H1 (cell line): ENCODE results near the gene HTR2A. TPM values are rescaled to one million over a fixed set of nuclear protein-coding genes. Genes with fewer than 3 reads are reported as not detected.

ENCODE experiments used
- CREB1 ChIP-seq: IDR thresholded peaks from 2 replicates; pipeline ENCODE4 v1.6.1; 2012; ENCODE audit warnings: inconsistent platforms
- FOSL1 ChIP-seq: IDR thresholded peaks from 2 replicates; pipeline ENCODE4 v1.6.1; 2011; ENCODE audit warnings: mild to moderate bottlenecking, low read depth, low read length, moderate library complexity; ENCODE audit not compliant: insufficient read depth
- HDAC2 ChIP-seq, 2 experiments: fragments of 300-600 bp in 1 of 2; sonication (generic) in 1 of 2; IDR thresholded peaks; 2 replicates each; pipeline ENCODE4 v1.6.1; 2011 to 2012; ENCODE audit warnings: low read depth in 2 of 2, low read length in 2 of 2, mild to moderate bottlenecking in 2 of 2, moderate library complexity in 2 of 2, borderline replicate concordance in 1 of 2, inconsistent platforms in 1 of 2
- RAD21 ChIP-seq, 2 experiments: IDR thresholded peaks in 1 of 2; conservative IDR thresholded peaks in 1 of 2; 2 replicates each; pipeline ENCODE4 v1.6.1; 2011; ENCODE audit warnings: low read depth in 2 of 2, low read length in 2 of 2, improper control_type of control experiment in 1 of 2, inconsistent platforms in 1 of 2, mild to moderate bottlenecking in 1 of 2, moderate library complexity in 1 of 2
- polyA plus RNA-seq, 7 experiments: library from polyadenylated mRNA; depleted of rRNA in 3 of 7; stranded (reverse) in 5 of 7; unstranded in 2 of 7; fragments of >200 nt in 5 of 7; fragments of 200-250 nt in 2 of 7; gene quantifications; 1 replicate in 5 of 7; 2 replicates in 1 of 7; 4 replicates in 1 of 7; pipeline versions ENCODE4 v1.2.1 to v1.2.3, GENCODE V29; 2011 to 2013; ENCODE audit warnings: missing spikeins in 2 of 7, mixed read lengths in 2 of 7
- total RNA-seq: library from RNA; stranded (reverse); fragmentation: NEBNext Ultra II Directional; extraction: Animal tissue kit (Norgen Biotek cat#: 25700); gene quantifications from 2 replicates; pipeline ENCODE4 v1.2.1, GENCODE V29; 2021

The HTR2A gene
- total and polyA plus RNA-seq, 2 of the 8 experiments (the other 6 are each of a cell fraction or from before 2014, with no cell fraction given), result not detected

- 0 out of 4 replicates have a peak, but pooled peaks of 1 of the 2 experiments have one; percentile 40 for TF ChIP-seq HDAC2 (IDR thresholded peaks at IDR 0.05; ENCODE audit: borderline replicate concordance in 1 of 2, low read depth in 2 of 2, low read length in 2 of 2)
- 0 out of 2 replicates have a peak, but pooled peaks have one; percentile 12 for TF ChIP-seq FOSL1
- TF ChIP-seq RAD21 (IDR thresholded peaks at IDR 0.05 in 1 of 2, conservative IDR thresholded peaks at IDR 0.05 in 1 of 2; ENCODE audit: low read depth in 2 of 2, low read length in 2 of 2), result peak; percentile 71 to 74
- TF ChIP-seq CREB1, result no peak
- TF ChIP-seq, all 59 proteins: peak for 8
Observed at GRCh38 chr13:46893798-46894560, 2.9 kb downstream of the HTR2A start (continued).
